ENCODE data around the gene MAST2. TPM values are rescaled to one million over a fixed set of nuclear protein-coding genes. Genes with fewer than 3 reads are reported as not detected.

MAST2 gene
- total RNA-seq, 1 donor from 2014 or later, result 61.0 TPM

GRCh38 chr1:46058936-46059335, 255.5 kb downstream of the MAST2 start:
- Histone ChIP-seq H3K36me3 (peaks cover 0 to 9% of the 10 kb centered on the region in 2 donors), H3K27ac (no peak overlapping the region), H3K9me3 (no peaks in the 10 kb centered on the region), H3K27me3 (no peaks in the 10 kb centered on the region), H3K4me3 (no peak overlapping the region), H3K4me1 (no peaks in the 10 kb centered on the region)
- TF ChIP-seq, protein P1, sequence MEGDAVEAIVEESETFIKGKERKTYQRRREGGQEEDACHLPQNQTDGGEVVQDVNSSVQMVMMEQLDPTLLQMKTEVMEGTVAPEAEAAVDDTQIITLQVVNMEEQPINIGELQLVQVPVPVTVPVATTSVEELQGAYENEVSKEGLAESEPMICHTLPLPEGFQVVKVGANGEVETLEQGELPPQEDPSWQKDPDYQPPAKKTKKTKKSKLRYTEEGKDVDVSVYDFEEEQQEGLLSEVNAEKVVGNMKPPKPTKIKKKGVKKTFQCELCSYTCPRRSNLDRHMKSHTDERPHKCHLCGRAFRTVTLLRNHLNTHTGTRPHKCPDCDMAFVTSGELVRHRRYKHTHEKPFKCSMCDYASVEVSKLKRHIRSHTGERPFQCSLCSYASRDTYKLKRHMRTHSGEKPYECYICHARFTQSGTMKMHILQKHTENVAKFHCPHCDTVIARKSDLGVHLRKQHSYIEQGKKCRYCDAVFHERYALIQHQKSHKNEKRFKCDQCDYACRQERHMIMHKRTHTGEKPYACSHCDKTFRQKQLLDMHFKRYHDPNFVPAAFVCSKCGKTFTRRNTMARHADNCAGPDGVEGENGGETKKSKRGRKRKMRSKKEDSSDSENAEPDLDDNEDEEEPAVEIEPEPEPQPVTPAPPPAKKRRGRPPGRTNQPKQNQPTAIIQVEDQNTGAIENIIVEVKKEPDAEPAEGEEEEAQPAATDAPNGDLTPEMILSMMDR (IDR thresholded peaks at IDR 0.05), result no peak
- no peak for DNase-seq (ENCODE audit: low spot score in 2 of 2)
- intact Hi-C loops (cut with DNase I), result no loop called here

DNA sequence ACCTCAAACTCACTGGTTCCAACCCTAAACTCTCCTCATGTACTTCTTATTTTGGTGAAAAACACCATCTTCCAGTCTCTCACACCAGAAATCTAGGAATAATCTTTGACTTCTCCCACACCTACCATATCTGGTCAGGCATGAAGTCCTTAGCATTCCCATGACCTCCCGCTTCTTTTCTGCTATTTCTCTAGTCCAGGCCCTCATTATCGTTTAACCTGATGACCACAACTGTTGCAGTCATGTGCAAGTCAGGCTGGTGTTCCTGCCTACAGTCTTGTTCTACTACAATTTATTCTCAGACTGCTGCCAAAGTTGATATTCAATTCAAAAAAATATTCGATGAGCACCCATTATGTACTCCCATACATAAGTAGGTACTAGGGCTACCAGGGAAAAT, 257.7 kb downstream of the MAST2 start:
- DNase-seq (ENCODE audit: low spot score in 2 of 2), result no peak
- H3K4me3 ChIP-seq, result no peak overlapping the region
- H3K36me3 ChIP-seq, result peaks cover 0 to 9% of the 10 kb centered on the region in 2 donors
- no peaks in the 10 kb centered on the region for H3K9me3 ChIP-seq
- no peaks in the 10 kb centered on the region for H3K27me3 ChIP-seq
- TF ChIP-seq, protein P1 (IDR thresholded peaks at IDR 0.05), result no peak
- no peak overlapping the region for H3K27ac ChIP-seq
- intact Hi-C loops (cut with DNase I), result no loop called here
- no peaks in the 10 kb centered on the region for H3K4me1 ChIP-seq

- no peaks in the 10 kb centered on the region for H3K9me3 ChIP-seq
- TF ChIP-seq, protein P1 (IDR thresholded peaks at IDR 0.05), result no peak
These were observed 259.4 kb downstream of the MAST2 start for GRCh38 chr1:46062651-46063319.

DNA sequence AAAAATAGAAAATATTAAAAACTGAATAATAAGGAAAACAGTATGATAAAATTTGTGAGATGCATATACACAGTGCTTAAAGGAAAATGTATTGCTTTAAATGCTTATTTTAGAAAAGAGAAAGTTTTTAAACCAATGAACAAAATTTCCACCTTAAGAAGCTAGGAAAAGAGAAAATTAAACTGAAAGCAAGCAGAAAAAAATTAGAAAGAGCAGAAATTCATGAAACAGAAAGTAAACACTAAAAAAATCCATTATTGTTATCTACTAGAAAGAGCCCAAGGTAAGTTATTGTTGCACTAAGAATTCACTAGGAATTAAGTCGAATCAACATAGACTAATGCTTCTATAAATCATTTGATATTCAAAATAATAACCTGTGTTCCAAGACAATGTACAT, 261.3 kb downstream of the MAST2 start:
- Histone ChIP-seq H3K27me3 (no peaks in the 10 kb centered on the region), H3K27ac (no peak overlapping the region), H3K36me3 (peaks cover 0 to 9% of the 10 kb centered on the region in 2 donors), H3K4me3 (no peak overlapping the region), H3K4me1 (no peaks in the 10 kb centered on the region), H3K9me3 (no peaks in the 10 kb centered on the region)
- no peak for DNase-seq (ENCODE audit: low spot score in 2 of 2)
- TF ChIP-seq, protein P1 (IDR thresholded peaks at IDR 0.05), result no peak
- intact Hi-C loops (cut with DNase I), result no loop called here

More at GRCh38 chr1:46062651-46063319, 259.4 kb downstream of the MAST2 start:
- intact Hi-C loops (cut with DNase I), result no loop called here
- Histone ChIP-seq H3K36me3 (peaks cover 0 to 9% of the 10 kb centered on the region in 2 donors), H3K27me3 (no peaks in the 10 kb centered on the region), H3K27ac (no peak overlapping the region), H3K4me1 (no peaks in the 10 kb centered on the region), H3K4me3 (no peak overlapping the region)
- DNase-seq (ENCODE audit: low spot score in 2 of 2), result no peak

GRCh38 chr1:46065405-46065804, 262.0 kb downstream of the MAST2 start:
- Histone ChIP-seq H3K9me3 (no peaks in the 10 kb centered on the region), H3K27me3 (no peaks in the 10 kb centered on the region), H3K27ac (no peak overlapping the region), H3K36me3 (peaks cover 0 to 9% of the 10 kb centered on the region in 2 donors), H3K4me1 (no peaks in the 10 kb centered on the region), H3K4me3 (no peak overlapping the region)
- TF ChIP-seq, protein P1 (IDR thresholded peaks at IDR 0.05), result no peak
- DNase-seq (ENCODE audit: low spot score in 2 of 2), result no peak
- intact Hi-C loops (cut with DNase I), result no loop called here
